GM12878 (cell line): Measurements from ENCODE around the gene LENEP. TPM values are rescaled to one million over a fixed set of nuclear protein-coding genes. Genes with fewer than 3 reads are reported as not detected.

ENCODE experiments used
- CHD2 ChIP-seq: IDR thresholded peaks from 2 replicates; pipeline ENCODE4 v1.6.1; 2011; ENCODE audit warnings: low read depth, low read length, improper control_type of control experiment, borderline replicate concordance
- HCFC1 ChIP-seq: fragments of 150-350 bp; IDR thresholded peaks from 2 replicates; pipeline ENCODE4 v1.6.1; 2014; ENCODE audit warnings: low read length
- NBN ChIP-seq: fragments of 450-650 bp; IDR thresholded peaks from 2 replicates; pipeline ENCODE4 v1.6.1; 2016
- NFXL1 ChIP-seq: fragments of 450-650 bp; IDR thresholded peaks from 2 replicates; pipeline ENCODE4 v1.6.1; 2017; ENCODE audit warnings: antibody characterized with exemption, mild to moderate bottlenecking, borderline replicate concordance
- NFYA ChIP-seq: IDR thresholded peaks from 2 replicates; pipeline ENCODE4 v1.6.1; 2011; ENCODE audit warnings: low read depth, mild to moderate bottlenecking, low read length, improper control_type of control experiment, borderline replicate concordance
- NR2F1 ChIP-seq: fragments of 450-650 bp; conservative IDR thresholded peaks from 2 replicates; pipeline ENCODE4 v1.6.1; 2017; ENCODE audit warnings: mild to moderate bottlenecking
- PAX5 ChIP-seq: IDR thresholded peaks from 2 replicates; pipeline ENCODE4 v1.6.1; 2011; ENCODE audit warnings: low read depth, low read length, borderline replicate concordance
- POLR2AphosphoS2 ChIP-seq: IDR thresholded peaks from 2 replicates; pipeline ENCODE4 v1.6.1; 2011; ENCODE audit warnings: low read depth, mild to moderate bottlenecking, low read length, improper control_type of control experiment, moderate library complexity
- RCOR1 ChIP-seq: conservative IDR thresholded peaks from 2 replicates; pipeline ENCODE4 v1.6.1; 2012; ENCODE audit warnings: low read depth, low read length, improper control_type of control experiment
- SUPT20H ChIP-seq: IDR thresholded peaks from 2 replicates; pipeline ENCODE4 v1.6.1; 2011; ENCODE audit warnings: low read depth, mild to moderate bottlenecking, low read length, moderate library complexity, borderline replicate concordance; ENCODE audit not compliant: control insufficient read depth
- ZNF622 ChIP-seq: fragments of 450-650 bp; IDR thresholded peaks from 2 replicates; pipeline ENCODE4 v1.6.1; 2017; ENCODE audit warnings: mild to moderate bottlenecking, inconsistent platforms
- polyA plus RNA-seq, 11 experiments: library from polyadenylated mRNA; depleted of rRNA in 4 of 11; unstranded in 6 of 11; stranded (reverse) in 5 of 11; fragments of >200 nt; fragmentation: Nextera tagmentation in 4 of 11; fragmentation: Illumina TruSeq in 1 of 11; extraction: Ambion mirVana in 4 of 11; extraction: Trizol in 1 of 11; gene quantifications; 1 replicate in 1 of 11; 2 replicates in 10 of 11; pipeline versions ENCODE4 v1.2.1 to v1.2.3, GENCODE V29; 2011 to 2016; ENCODE audit warnings: inconsistent platforms in 2 of 11, missing spikeins in 2 of 11, low read depth in 1 of 11
- total RNA-seq, 4 experiments: library from RNA; depleted of rRNA in 3 of 4; stranded (reverse); fragments of >200 nt in 3 of 4; fragmentation: Illumina TruSeq in 1 of 4; extraction: Trizol in 1 of 4; gene quantifications; 2 replicates each; pipeline versions ENCODE4 v1.2.1 to v1.2.3, GENCODE V29; 2013 to 2021
- TF ChIP-seq, protein P1 (sequence below): IDR thresholded peaks from 2 replicates; pipeline ENCODE4 v1.6.1; 2012; ENCODE audit warnings: mild to moderate bottlenecking, low read depth, low read length
- TF ChIP-seq, protein P2 (sequence below): fragments of 450-650 bp; IDR thresholded peaks from 2 replicates; pipeline ENCODE4 v1.6.1; 2016; ENCODE audit warnings: mild to moderate bottlenecking
- TF ChIP-seq, protein P3 (sequence below): IDR thresholded peaks from 2 replicates; pipeline ENCODE4 v1.6.1; 2012; ENCODE audit warnings: improper control_type of control experiment, low read depth, low read length; ENCODE audit not compliant: insufficient replicate concordance
- TF ChIP-seq, protein P4 (sequence below): fragments of 450-650 bp; formaldehyde crosslinking; IDR thresholded peaks from 2 replicates; pipeline ENCODE4 v1.5.0; 2022; ENCODE audit warnings: mild to moderate bottlenecking, missing genetic modification characterization

Gene LENEP
- total and polyA plus RNA-seq, 10 of the 15 experiments (the other 5 are each of a cell fraction or from before 2014, with no cell fraction given): 0.27 to 1.1 (median 0.64) TPM; not detected in 7

DNA sequence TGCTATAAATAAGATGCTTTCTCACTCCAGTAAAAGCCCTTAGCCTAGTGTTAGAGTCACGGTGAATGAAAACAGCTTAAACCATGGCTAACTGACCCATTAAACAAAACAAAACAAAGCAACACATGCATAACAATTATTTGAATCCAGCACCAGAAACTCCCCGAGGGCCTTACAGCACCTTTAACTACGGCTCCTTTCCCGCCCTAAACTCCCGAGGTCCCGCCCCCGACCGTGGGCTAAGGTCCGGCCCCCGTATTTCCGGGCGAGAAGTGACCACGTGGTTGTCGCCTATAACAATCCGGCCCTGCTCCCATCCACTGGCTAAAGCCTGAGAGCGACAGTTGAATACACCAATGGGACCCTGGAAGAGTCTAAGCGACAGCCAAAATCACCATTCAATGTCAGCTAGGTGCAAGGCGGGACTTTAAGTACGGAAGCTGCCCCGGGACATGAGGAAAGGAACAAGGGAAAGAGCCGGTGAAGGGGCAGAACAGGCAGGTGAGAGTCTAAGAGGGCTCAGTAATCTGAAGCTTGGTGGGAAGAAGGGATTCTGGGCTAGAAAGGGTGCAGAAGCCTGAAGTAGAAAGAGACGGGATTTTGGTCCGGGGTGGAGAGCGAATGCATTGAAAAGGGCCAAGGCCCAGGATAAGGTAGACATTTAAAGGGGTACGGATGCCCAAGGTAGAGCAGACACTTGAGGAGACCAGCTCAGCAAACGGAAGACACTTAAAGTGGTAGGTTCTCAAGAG lies 10.3 kb upstream of the LENEP start, which contains the start of gene FLAD1 (continued):
- TF ChIP-seq CHD2: peak; percentile 98
- no peak for TF ChIP-seq SUPT20H
- no peak; the same call in 1 of the 2 replicates for TF ChIP-seq RCOR1
- peak; percentile 87 for TF ChIP-seq NBN
- TF ChIP-seq PAX5: no peak
- peak; percentile 99 for TF ChIP-seq NFYA
- TF ChIP-seq, protein P1, sequence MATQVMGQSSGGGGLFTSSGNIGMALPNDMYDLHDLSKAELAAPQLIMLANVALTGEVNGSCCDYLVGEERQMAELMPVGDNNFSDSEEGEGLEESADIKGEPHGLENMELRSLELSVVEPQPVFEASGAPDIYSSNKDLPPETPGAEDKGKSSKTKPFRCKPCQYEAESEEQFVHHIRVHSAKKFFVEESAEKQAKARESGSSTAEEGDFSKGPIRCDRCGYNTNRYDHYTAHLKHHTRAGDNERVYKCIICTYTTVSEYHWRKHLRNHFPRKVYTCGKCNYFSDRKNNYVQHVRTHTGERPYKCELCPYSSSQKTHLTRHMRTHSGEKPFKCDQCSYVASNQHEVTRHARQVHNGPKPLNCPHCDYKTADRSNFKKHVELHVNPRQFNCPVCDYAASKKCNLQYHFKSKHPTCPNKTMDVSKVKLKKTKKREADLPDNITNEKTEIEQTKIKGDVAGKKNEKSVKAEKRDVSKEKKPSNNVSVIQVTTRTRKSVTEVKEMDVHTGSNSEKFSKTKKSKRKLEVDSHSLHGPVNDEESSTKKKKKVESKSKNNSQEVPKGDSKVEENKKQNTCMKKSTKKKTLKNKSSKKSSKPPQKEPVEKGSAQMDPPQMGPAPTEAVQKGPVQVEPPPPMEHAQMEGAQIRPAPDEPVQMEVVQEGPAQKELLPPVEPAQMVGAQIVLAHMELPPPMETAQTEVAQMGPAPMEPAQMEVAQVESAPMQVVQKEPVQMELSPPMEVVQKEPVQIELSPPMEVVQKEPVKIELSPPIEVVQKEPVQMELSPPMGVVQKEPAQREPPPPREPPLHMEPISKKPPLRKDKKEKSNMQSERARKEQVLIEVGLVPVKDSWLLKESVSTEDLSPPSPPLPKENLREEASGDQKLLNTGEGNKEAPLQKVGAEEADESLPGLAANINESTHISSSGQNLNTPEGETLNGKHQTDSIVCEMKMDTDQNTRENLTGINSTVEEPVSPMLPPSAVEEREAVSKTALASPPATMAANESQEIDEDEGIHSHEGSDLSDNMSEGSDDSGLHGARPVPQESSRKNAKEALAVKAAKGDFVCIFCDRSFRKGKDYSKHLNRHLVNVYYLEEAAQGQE: no peak
- no peak for TF ChIP-seq NR2F1
- TF ChIP-seq, protein P2, sequence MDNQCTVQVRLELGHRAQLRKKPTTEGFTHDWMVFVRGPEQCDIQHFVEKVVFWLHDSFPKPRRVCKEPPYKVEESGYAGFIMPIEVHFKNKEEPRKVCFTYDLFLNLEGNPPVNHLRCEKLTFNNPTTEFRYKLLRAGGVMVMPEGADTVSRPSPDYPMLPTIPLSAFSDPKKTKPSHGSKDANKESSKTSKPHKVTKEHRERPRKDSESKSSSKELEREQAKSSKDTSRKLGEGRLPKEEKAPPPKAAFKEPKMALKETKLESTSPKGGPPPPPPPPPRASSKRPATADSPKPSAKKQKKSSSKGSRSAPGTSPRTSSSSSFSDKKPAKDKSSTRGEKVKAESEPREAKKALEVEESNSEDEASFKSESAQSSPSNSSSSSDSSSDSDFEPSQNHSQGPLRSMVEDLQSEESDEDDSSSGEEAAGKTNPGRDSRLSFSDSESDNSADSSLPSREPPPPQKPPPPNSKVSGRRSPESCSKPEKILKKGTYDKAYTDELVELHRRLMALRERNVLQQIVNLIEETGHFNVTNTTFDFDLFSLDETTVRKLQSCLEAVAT: 0 out of 2 replicates have a peak, but pooled peaks have one; percentile 48
- TF ChIP-seq, protein P3, sequence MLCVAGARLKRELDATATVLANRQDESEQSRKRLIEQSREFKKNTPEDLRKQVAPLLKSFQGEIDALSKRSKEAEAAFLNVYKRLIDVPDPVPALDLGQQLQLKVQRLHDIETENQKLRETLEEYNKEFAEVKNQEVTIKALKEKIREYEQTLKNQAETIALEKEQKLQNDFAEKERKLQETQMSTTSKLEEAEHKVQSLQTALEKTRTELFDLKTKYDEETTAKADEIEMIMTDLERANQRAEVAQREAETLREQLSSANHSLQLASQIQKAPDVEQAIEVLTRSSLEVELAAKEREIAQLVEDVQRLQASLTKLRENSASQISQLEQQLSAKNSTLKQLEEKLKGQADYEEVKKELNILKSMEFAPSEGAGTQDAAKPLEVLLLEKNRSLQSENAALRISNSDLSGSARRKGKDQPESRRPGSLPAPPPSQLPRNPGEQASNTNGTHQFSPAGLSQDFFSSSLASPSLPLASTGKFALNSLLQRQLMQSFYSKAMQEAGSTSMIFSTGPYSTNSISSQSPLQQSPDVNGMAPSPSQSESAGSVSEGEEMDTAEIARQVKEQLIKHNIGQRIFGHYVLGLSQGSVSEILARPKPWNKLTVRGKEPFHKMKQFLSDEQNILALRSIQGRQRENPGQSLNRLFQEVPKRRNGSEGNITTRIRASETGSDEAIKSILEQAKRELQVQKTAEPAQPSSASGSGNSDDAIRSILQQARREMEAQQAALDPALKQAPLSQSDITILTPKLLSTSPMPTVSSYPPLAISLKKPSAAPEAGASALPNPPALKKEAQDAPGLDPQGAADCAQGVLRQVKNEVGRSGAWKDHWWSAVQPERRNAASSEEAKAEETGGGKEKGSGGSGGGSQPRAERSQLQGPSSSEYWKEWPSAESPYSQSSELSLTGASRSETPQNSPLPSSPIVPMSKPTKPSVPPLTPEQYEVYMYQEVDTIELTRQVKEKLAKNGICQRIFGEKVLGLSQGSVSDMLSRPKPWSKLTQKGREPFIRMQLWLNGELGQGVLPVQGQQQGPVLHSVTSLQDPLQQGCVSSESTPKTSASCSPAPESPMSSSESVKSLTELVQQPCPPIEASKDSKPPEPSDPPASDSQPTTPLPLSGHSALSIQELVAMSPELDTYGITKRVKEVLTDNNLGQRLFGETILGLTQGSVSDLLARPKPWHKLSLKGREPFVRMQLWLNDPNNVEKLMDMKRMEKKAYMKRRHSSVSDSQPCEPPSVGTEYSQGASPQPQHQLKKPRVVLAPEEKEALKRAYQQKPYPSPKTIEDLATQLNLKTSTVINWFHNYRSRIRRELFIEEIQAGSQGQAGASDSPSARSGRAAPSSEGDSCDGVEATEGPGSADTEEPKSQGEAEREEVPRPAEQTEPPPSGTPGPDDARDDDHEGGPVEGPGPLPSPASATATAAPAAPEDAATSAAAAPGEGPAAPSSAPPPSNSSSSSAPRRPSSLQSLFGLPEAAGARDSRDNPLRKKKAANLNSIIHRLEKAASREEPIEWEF: no peak
- no peak; the same call in 1 of the 2 replicates for TF ChIP-seq POLR2AphosphoS2
- TF ChIP-seq, protein P4, sequence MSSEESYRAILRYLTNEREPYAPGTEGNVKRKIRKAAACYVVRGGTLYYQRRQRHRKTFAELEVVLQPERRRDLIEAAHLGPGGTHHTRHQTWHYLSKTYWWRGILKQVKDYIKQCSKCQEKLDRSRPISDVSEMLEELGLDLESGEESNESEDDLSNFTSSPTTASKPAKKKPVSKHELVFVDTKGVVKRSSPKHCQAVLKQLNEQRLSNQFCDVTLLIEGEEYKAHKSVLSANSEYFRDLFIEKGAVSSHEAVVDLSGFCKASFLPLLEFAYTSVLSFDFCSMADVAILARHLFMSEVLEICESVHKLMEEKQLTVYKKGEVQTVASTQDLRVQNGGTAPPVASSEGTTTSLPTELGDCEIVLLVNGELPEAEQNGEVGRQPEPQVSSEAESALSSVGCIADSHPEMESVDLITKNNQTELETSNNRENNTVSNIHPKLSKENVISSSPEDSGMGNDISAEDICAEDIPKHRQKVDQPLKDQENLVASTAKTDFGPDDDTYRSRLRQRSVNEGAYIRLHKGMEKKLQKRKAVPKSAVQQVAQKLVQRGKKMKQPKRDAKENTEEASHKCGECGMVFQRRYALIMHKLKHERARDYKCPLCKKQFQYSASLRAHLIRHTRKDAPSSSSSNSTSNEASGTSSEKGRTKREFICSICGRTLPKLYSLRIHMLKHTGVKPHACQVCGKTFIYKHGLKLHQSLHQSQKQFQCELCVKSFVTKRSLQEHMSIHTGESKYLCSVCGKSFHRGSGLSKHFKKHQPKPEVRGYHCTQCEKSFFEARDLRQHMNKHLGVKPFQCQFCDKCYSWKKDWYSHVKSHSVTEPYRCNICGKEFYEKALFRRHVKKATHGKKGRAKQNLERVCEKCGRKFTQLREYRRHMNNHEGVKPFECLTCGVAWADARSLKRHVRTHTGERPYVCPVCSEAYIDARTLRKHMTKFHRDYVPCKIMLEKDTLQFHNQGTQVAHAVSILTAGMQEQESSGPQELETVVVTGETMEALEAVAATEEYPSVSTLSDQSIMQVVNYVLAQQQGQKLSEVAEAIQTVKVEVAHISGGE (CRISPR knock-in tag): no peak
- no peak for TF ChIP-seq NFXL1
- no peak for TF ChIP-seq ZNF622
- peak; percentile 62 for TF ChIP-seq HCFC1
